HG03039 (cell line): Measurements from ENCODE around the gene RFESD.
A peak's percentile ranks its signal among the peaks of the same experiment; 100 is the strongest.
"Not testable (repeated sequence)": the region's sequence is repeated elsewhere in the genome, so short reads cannot be mapped to it uniquely, and the experiment has no call there.

Source experiments
- ATAC-seq: cut with Tn5 transposase; IDR thresholded peaks from one replicate; pipeline ENCODE4 v1.9.1; 2021; ENCODE audit warnings: mild to moderate bottlenecking, moderate library complexity; ENCODE audit not compliant: unreplicated experiment

RFESD gene

GRCh38 chr5:95627971-95628810 lies 18.4 kb upstream of the RFESD start:
- ATAC-seq, result no peak

GRCh38 chr5:95628933-95629332 lies 17.6 kb upstream of the RFESD start:
- no peak for ATAC-seq

GRCh38 chr5:95630394-95630917 lies 16.1 kb upstream of the RFESD start:
- no peak for ATAC-seq

- no peak for ATAC-seq
These were observed 15.2 kb upstream of the RFESD start for GRCh38 chr5:95631255-95631958.

DNA sequence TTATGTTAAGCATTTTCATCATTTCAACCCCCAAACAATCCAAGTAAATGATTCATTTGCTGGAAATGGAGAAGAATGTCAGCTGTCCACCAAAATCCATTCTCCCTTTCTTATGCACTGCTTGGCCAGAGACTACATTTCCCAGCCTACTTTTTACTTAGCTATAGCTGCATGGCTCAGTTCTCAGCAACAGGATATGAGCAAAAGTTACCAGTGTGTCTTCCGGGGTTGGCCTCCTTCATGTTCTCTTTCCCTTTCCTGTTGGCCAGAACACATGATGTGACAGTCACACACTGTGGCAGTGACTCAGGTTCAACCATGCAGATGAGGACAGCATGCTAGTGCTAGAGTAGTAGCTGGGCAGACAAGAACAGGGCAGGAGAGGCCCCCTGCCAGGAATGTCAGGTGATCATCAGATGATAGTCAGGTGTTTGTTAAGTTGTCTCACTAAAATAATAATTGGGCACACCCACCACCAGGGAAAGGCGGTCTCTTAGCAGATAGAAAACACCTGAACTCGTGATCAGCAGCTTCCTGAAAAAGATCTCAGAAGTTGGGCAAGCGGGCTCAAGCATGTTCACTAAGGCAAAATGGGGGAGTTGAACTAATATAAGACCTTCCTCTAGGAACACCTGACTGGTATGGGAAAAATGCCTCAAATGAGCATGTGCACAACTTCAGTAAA lies 14.4 kb upstream of the RFESD start:
- peak; percentile 51 for ATAC-seq

DNA sequence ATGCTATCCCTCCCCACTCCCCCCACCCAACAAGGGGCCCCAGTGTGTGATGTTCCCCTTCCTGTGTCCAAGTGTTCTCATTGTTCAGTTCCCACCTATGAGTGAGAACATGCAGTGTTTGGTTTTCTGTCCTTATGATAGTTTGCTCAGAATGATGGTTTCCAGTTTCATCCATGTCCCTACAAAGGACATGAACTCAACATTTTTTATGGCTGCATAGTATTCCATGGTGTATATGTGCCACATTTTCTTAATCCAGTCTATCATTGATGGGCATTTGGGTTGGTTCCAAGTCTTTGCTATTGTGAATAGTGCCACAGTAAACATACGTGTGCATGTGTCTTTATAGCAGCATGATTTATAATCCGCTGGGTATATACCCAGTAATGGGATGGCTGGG lies 13.6 kb upstream of the RFESD start:
- not testable (repeated sequence) for ATAC-seq

GRCh38 chr5:95633671-95634070 lies 12.9 kb upstream of the RFESD start:
- no peak for ATAC-seq

DNA sequence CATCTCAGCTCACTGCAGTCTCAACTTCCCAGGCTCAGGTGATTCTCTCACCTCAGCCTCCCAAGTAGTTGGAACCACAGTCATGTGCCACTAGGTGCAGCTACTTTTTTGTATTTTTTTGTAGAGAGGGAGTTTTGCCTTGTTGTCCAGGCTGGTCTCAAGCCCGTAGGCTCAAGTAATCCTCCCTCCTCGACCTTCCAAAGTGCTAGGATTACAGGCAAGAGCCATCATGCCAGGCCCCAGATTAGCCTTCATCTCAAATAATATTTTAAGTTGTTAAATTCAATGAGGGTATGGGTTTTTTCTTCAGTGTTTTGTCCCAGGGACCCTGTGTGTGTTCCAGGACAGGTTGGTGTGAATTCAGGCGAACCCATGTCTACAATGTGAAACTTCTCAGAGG lies 12.5 kb upstream of the RFESD start:
- ATAC-seq, result no peak

- no peak for ATAC-seq
These were observed 7.9 kb upstream of the RFESD start for GRCh38 chr5:95638632-95639031.

DNA sequence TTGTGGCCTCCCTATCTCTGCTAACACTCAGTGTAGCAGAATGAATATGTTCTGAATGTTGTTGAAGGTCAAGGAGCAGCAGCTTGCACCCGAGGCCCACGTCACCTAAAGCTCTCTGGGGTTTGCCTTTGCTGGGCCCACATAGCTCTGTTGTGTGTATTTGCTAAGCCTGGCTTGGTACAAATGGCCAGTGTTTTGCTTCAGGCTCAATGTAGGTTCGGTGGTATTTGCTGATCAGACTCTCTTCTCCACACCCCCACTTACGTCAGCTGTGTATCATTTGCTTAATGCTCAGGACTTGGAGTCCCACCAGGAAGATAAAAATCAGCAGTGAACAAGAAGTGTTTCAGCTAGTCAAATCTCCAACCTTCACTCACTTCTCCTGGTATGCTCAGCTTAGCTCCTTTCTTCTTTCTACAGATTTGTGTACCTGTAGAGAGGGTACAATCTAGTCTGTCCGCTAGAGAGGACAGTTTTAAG lies 4.8 kb upstream of the RFESD start:
- ATAC-seq, result no peak

DNA sequence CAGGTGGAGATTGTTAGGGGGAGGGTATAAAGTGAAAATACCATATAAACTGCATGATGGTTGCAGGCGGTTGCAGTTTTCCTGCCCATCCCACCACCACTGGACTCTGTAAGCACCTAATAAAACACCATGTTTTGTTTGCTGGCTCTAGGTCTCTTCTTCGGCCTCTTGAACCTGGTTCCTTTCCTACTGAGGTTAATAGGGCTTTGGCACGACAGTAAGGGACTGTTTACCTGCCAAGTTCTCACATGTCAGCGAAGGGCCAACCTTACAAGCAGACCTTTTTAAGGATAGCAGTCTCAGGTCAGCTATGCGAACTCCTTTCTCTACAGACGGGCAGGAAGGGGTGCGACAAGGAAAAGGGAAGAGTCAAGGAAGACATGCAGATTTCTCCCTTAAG lies 3.4 kb upstream of the RFESD start:
- no peak for ATAC-seq

- peak; percentile 28 for ATAC-seq
These were observed 2.1 kb upstream of the RFESD start for GRCh38 chr5:95644351-95645042.

DNA sequence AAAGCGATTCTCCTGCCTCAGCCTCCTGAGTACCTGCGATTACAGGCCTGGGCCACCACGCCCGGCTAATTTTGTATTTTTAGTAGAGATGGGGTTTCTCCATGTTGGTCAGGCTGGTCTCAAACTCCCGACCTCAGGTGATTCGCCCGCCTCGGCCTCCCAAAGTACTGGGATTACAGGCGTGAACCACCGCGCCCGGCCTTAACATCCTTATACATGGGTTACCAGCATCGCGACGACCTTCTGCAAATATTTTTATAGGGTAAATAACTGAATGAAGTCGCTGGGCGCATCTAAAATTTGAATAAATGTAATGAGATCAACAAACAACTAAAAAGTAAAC lies 380 bp upstream of the RFESD start:
- not testable (repeated sequence) for ATAC-seq

- ATAC-seq, result no peak
These were observed 1.6 kb downstream of the RFESD start for GRCh38 chr5:95647886-95648860.

DNA sequence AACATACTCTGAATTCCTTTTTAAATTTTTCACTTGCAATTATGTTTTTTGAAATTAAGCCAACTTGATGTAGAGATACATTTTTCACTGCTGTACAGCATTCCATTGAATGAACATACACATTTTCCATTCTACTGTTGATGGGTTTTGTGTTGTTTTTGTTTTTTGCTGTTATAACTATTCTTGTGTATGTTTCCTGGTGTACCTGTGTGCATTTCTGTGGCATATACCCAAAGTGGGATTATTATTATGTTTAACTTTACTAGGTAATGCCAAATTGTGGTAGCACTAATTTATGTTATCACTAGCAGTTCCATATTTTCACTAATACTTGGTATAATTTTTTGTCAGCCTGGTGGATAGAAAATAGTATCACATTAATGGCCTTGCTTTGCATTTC lies 2.7 kb downstream of the RFESD start:
- ATAC-seq, result no peak

- ATAC-seq, result no peak
These were observed 3.5 kb downstream of the RFESD start for GRCh38 chr5:95649842-95650620.

GRCh38 chr5:95652849-95653248 lies 6.3 kb downstream of the RFESD start:
- no peak for ATAC-seq

GRCh38 chr5:95654196-95654595 lies 7.6 kb downstream of the RFESD start:
- ATAC-seq, result no peak

DNA sequence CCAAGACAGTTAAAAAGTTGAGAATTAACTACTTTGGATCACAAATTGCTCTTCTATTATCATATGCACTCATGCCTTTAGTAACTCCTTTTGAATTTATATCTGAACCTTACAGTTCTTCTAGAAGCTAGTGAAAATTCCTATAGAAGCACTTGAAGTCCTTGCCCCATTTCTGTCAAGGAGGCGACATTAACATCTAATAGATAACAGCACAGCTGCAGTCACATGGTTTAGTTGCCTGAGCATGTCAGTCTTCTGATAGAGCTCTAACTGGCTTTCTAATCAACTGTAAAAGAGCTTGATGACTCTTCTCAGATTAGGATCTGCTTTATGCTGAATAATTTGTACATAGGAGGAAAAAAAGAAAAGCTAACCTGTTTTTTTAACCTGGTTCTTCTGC lies 9.0 kb downstream of the RFESD start:
- no peak for ATAC-seq
